Measurements from ENCODE around the gene NRXN3.

NRXN3 gene

GRCh38 chr14:79356040-79356439, 1185.9 kb downstream of the NRXN3 start:
- no peak for DNase-seq (ENCODE audit: low spot score)
- no peak for TF ChIP-seq CTCF (IDR thresholded peaks at IDR 0.05; ENCODE audit: extremely low read depth, missing control alignments)

GRCh38 chr14:79357307-79357706, 1187.1 kb downstream of the NRXN3 start:
- DNase-seq (ENCODE audit: low spot score): no peak

GRCh38 chr14:79363291-79363690, 1193.1 kb downstream of the NRXN3 start:
- TF ChIP-seq CTCF (IDR thresholded peaks at IDR 0.05; ENCODE audit: extremely low read depth, missing control alignments): no peak
- DNase-seq (ENCODE audit: low spot score): no peak

More at GRCh38 chr14:79357307-79357706, 1187.1 kb downstream of the NRXN3 start:
- no peak for TF ChIP-seq CTCF (IDR thresholded peaks at IDR 0.05; ENCODE audit: extremely low read depth, missing control alignments)

GRCh38 chr14:79369359-79370332, 1199.5 kb downstream of the NRXN3 start:
- DNase-seq (ENCODE audit: low spot score): no peak
- TF ChIP-seq CTCF (IDR thresholded peaks at IDR 0.05; ENCODE audit: extremely low read depth, missing control alignments): no peak

- TF ChIP-seq CTCF (IDR thresholded peaks at IDR 0.05; ENCODE audit: extremely low read depth, missing control alignments): no peak
These were observed 1200.8 kb downstream of the NRXN3 start for GRCh38 chr14:79370969-79371368.

GRCh38 chr14:79373451-79373850, 1203.3 kb downstream of the NRXN3 start:
- TF ChIP-seq CTCF (IDR thresholded peaks at IDR 0.05; ENCODE audit: extremely low read depth, missing control alignments): no peak
- DNase-seq (ENCODE audit: low spot score): no peak

More at GRCh38 chr14:79370969-79371368, 1200.8 kb downstream of the NRXN3 start:
- DNase-seq (ENCODE audit: low spot score): no peak

- no peak for DNase-seq (ENCODE audit: low spot score)
- no peak for TF ChIP-seq CTCF (IDR thresholded peaks at IDR 0.05; ENCODE audit: extremely low read depth, missing control alignments)
These were observed 1205.2 kb downstream of the NRXN3 start for GRCh38 chr14:79375356-79375755.

Measured in GM20000 (cell line).